ENCODE data around the gene MOCS1. TPM values are rescaled to one million over a fixed set of nuclear protein-coding genes. Genes with fewer than 3 reads are reported as not detected.

MOCS1 gene
- 0.15 and 0.36 TPM in 2 replicates for total RNA-seq
- 0.19 TPM for total RNA-seq (2013)
- polyA plus RNA-seq, result 0.04 TPM in 1 of 2 replicates, not detected in the other
- 0.36 TPM in 1 of 2 replicates, not detected in the other for polyA minus RNA-seq

DNA sequence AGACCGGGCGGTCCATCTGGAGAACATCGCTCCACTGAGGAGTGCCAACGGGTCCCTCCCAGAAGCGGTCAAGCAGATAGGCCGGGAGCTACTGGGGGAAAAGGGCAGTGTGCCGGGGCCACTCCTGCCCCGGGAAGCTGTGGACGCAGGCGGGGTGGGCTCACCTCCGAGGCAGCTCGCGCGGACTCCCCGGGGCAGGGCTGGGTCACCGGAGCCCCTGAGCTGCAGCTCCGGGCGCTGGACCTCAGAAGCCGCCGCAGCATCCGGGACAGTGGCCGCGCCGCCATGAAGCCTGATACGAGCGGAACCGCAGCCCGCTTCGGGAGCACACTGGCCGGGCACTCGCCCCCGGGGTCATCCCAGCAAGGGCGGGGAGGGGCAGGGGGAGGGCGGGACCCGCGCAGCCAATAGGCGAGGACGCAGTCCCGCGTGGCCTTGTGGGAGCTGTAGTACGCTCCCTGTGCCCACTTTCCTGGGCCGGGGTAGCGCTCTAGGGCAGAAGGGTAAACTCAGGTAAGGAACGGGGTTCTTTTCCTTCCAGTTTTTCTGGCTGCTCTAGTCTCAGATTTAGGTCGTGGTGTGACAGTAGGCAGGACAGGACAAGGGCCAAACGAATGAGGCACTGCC is at the start of gene MOCS1:
TSS of gene MOCS1 (minus strand) at position 332 of the 627 bp plus-strand sequence. CDS start at position 287, 45 bp downstream.
- peaks cover 0 to 4% of the 10 kb centered on the region in 2 donors for H3K4me1 ChIP-seq (ENCODE audit: control insufficient read depth in 2 of 2, insufficient read depth in 2 of 2, low read length in 2 of 2)
- Mint-ChIP-seq H3K27ac (no peak within 1 kb of the TSS), H3K4me3 (peak within 1 kb of the TSS; percentile 76), H3K4me1 (peaks cover 5% of the 10 kb centered on the region), H3K9me3 (ENCODE audit: insufficient read depth) (no peaks in the 10 kb centered on the region), H3K27me3 (peaks cover 50% of the 10 kb centered on the region)
- DNase-seq, result peak; percentile 5
- H3K27me3 ChIP-seq (replicated peaks in 1 of 4; ENCODE audit: control extremely low read depth in 1 of 4, control insufficient read depth in 3 of 4, insufficient read depth in 4 of 4, low read length in 3 of 4), result peaks cover 0 to 25% (median 20%) of the 10 kb centered on the region in 4 experiments
- ATAC-seq (ENCODE audit: low read depth), result peak; percentile 56
- H3K36me3 ChIP-seq (replicated peaks in 1 of 2; ENCODE audit: control extremely low read depth in 1 of 2, control insufficient read depth in 1 of 2, extremely low read depth in 1 of 2, insufficient read depth in 2 of 2, low read length in 1 of 2), result no peaks in the 10 kb centered on the region
- H3K9me3 ChIP-seq (ENCODE audit: control extremely low read depth in 1 of 3, control insufficient read depth in 2 of 3, insufficient read depth in 1 of 3, low read length in 2 of 3), result peaks cover 0 to 10% (median 0%) of the 10 kb centered on the region in 3 donors
- CTCF ChIA-PET, result no interaction called here
- peak within 1 kb of the TSS; percentile 53 for H3K4me2 ChIP-seq (replicated peaks; ENCODE audit: low read depth, low read length, poor library complexity, severe bottlenecking)
- intact Hi-C loops (cut with micrococcal nuclease), result no loop called here
- POLR2A ChIA-PET, result no interaction called here
- no peaks in the 10 kb centered on the region for H3K79me2 ChIP-seq (ENCODE audit: control insufficient read depth, insufficient read depth, low read length)
- H3K27ac ChIP-seq (ENCODE audit: low read length in 2 of 2), result no peak within 1 kb of the TSS
- WGBS (ENCODE audit: insufficient coverage), result 8% methylated on average over 45 of the region's 46 CpGs
- TF ChIP-seq EZH2 (IDR thresholded peaks at IDR 0.05; ENCODE audit: borderline replicate concordance, insufficient read depth, low read depth, low read length, poor library complexity, severe bottlenecking), result no peak
- TF ChIP-seq, protein P1, sequence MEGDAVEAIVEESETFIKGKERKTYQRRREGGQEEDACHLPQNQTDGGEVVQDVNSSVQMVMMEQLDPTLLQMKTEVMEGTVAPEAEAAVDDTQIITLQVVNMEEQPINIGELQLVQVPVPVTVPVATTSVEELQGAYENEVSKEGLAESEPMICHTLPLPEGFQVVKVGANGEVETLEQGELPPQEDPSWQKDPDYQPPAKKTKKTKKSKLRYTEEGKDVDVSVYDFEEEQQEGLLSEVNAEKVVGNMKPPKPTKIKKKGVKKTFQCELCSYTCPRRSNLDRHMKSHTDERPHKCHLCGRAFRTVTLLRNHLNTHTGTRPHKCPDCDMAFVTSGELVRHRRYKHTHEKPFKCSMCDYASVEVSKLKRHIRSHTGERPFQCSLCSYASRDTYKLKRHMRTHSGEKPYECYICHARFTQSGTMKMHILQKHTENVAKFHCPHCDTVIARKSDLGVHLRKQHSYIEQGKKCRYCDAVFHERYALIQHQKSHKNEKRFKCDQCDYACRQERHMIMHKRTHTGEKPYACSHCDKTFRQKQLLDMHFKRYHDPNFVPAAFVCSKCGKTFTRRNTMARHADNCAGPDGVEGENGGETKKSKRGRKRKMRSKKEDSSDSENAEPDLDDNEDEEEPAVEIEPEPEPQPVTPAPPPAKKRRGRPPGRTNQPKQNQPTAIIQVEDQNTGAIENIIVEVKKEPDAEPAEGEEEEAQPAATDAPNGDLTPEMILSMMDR (IDR thresholded peaks at IDR 0.05), result no peak
- no peak within 1 kb of the TSS for H3K9ac ChIP-seq (ENCODE audit: low read length)
- no peaks in the 10 kb centered on the region for H4K20me1 ChIP-seq (ENCODE audit: control insufficient read depth, insufficient read depth, low read length, poor library complexity, severe bottlenecking)
- H3K4me3 ChIP-seq (ENCODE audit: control extremely low read depth in 1 of 5, extremely low read depth in 1 of 5, insufficient read depth in 1 of 5, low read depth in 2 of 5, low read length in 4 of 5), result peak within 1 kb of the TSS in 3 of 5 experiments; percentile 18 to 32 (median 19)
- peak within 1 kb of the TSS; percentile 41 for H2AFZ ChIP-seq (ENCODE audit: insufficient read depth, low read depth, low read length, poor library complexity, severe bottlenecking)

DNA sequence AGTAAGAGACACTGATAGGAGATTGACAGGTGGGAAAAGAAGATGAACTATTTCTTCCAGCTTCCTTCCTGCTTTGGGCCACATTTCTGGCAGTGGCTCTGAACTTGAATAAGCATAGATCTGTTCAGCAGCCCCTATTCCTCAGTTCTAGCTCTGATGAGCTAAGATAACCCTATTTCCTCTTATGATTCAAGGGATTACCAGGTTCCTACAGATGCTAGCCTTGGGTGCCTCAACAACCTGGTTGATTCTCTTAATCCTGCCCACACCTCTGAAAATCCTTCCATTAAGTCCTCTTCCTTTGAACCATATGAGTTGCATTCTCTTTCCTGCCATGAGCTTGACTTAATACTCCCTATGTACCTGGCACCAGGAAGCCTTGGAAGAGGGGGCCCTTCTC is 49.8 kb upstream of the MOCS1 start:
- intact Hi-C loops (cut with micrococcal nuclease), result no loop called here
- no peak overlapping the region for H3K9ac ChIP-seq (ENCODE audit: low read length)
- ChIA-PET CTCF (no interaction called here), POLR2A (no interaction called here)
- Mint-ChIP-seq H3K4me3 (no peak overlapping the region), H3K9me3 (ENCODE audit: insufficient read depth) (no peaks in the 10 kb centered on the region), H3K27me3 (peaks cover 5% of the 10 kb centered on the region), H3K4me1 (no peaks in the 10 kb centered on the region), H3K27ac (no peak overlapping the region)
- H3K36me3 ChIP-seq (replicated peaks in 1 of 2; ENCODE audit: control extremely low read depth in 1 of 2, control insufficient read depth in 1 of 2, extremely low read depth in 1 of 2, insufficient read depth in 2 of 2, low read length in 1 of 2), result no peaks in the 10 kb centered on the region
- TF ChIP-seq EZH2 (IDR thresholded peaks at IDR 0.05; ENCODE audit: borderline replicate concordance, insufficient read depth, low read depth, low read length, poor library complexity, severe bottlenecking), result no peak
- TF ChIP-seq, protein P1 (IDR thresholded peaks at IDR 0.05), result no peak
- no peaks in the 10 kb centered on the region for H4K20me1 ChIP-seq (ENCODE audit: control insufficient read depth, insufficient read depth, low read length, poor library complexity, severe bottlenecking)
- ATAC-seq (ENCODE audit: low read depth) (no peak), DNase-seq (no peak)
- H3K27ac ChIP-seq (ENCODE audit: low read length in 2 of 2), result no peak overlapping the region
- H2AFZ ChIP-seq (ENCODE audit: insufficient read depth, low read depth, low read length, poor library complexity, severe bottlenecking), result no peak overlapping the region
- H3K4me3 ChIP-seq (ENCODE audit: control extremely low read depth in 1 of 5, extremely low read depth in 1 of 5, insufficient read depth in 1 of 5, low read depth in 2 of 5, low read length in 4 of 5), result no peak overlapping the region
- no peak overlapping the region for H3K4me2 ChIP-seq (replicated peaks; ENCODE audit: low read depth, low read length, poor library complexity, severe bottlenecking)
- peaks cover 0 to 4% (median 0%) of the 10 kb centered on the region in 4 experiments for H3K27me3 ChIP-seq (replicated peaks in 1 of 4; ENCODE audit: control extremely low read depth in 1 of 4, control insufficient read depth in 3 of 4, insufficient read depth in 4 of 4, low read length in 3 of 4)
- no peaks in the 10 kb centered on the region for H3K79me2 ChIP-seq (ENCODE audit: control insufficient read depth, insufficient read depth, low read length)
- H3K9me3 ChIP-seq (ENCODE audit: control extremely low read depth in 1 of 3, control insufficient read depth in 2 of 3, insufficient read depth in 1 of 3, low read length in 2 of 3), result no peaks in the 10 kb centered on the region
- no peaks in the 10 kb centered on the region for H3K4me1 ChIP-seq (ENCODE audit: control insufficient read depth in 2 of 2, insufficient read depth in 2 of 2, low read length in 2 of 2)

Measured in B cell (primary cell).